Ovary (tissue), 3 donors: ENCODE measurements around the gene PTH1R.

Experiments
- CTCF ChIP-seq, 3 donors: fragments of 450-650 bp in 2 of 3; fragments of 200-600 bp in 1 of 3; IDR thresholded peaks; one replicate each; pipeline versions ENCODE4 v1.5.1 to v1.8.0; 2016 to 2022; ENCODE audit warnings: antibody characterized with exemption in 3 of 3, mild to moderate bottlenecking in 1 of 3
- EP300 ChIP-seq: sonication (generic); formaldehyde crosslinking; IDR thresholded peaks from one replicate; pipeline ENCODE4 v1.6.1; 2017; ENCODE audit warnings: antibody characterized with exemption
- donor health status: DM: no; HTN: no; CAD: no.

GRCh38 chr3:46844881-46845312, 32.6 kb upstream of the PTH1R start:
- TF ChIP-seq CTCF (IDR thresholded peaks at IDR 0.05) (no peak), EP300 (no peak)
